Cardiac fibroblast (primary cell): ENCODE data around the gene MPHOSPH10.
"Not testable (repeated sequence)": the region's sequence is repeated elsewhere in the genome, so short reads cannot be mapped to it uniquely, and the experiment has no call there.

Experiments used
- DNase-seq, 2 donors: peaks; one replicate each; pipeline versions ENCODE4 v3.0.0 to v3.0.0-alpha.2; 2010; ENCODE audit warnings: low read depth in 2 of 2
- H3K4me3 ChIP-seq, 2 donors: replicated peaks in 1 of 2; 1 replicate in 1 of 2; 2 replicates in 1 of 2; pipeline ENCODE4 v1.5.1; 2011; ENCODE audit warnings: low read depth in 2 of 2, low read length in 2 of 2, mild to moderate bottlenecking in 2 of 2, moderate library complexity in 1 of 2
- TF ChIP-seq, protein P1 (sequence below): IDR thresholded peaks from one replicate; pipeline ENCODE4 v1.5.1; 2011; ENCODE audit warnings: low read depth, mild to moderate bottlenecking, low read length, inconsistent platforms

MPHOSPH10 gene, protein sequence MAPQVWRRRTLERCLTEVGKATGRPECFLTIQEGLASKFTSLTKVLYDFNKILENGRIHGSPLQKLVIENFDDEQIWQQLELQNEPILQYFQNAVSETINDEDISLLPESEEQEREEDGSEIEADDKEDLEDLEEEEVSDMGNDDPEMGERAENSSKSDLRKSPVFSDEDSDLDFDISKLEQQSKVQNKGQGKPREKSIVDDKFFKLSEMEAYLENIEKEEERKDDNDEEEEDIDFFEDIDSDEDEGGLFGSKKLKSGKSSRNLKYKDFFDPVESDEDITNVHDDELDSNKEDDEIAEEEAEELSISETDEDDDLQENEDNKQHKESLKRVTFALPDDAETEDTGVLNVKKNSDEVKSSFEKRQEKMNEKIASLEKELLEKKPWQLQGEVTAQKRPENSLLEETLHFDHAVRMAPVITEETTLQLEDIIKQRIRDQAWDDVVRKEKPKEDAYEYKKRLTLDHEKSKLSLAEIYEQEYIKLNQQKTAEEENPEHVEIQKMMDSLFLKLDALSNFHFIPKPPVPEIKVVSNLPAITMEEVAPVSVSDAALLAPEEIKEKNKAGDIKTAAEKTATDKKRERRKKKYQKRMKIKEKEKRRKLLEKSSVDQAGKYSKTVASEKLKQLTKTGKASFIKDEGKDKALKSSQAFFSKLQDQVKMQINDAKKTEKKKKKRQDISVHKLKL

DNA sequence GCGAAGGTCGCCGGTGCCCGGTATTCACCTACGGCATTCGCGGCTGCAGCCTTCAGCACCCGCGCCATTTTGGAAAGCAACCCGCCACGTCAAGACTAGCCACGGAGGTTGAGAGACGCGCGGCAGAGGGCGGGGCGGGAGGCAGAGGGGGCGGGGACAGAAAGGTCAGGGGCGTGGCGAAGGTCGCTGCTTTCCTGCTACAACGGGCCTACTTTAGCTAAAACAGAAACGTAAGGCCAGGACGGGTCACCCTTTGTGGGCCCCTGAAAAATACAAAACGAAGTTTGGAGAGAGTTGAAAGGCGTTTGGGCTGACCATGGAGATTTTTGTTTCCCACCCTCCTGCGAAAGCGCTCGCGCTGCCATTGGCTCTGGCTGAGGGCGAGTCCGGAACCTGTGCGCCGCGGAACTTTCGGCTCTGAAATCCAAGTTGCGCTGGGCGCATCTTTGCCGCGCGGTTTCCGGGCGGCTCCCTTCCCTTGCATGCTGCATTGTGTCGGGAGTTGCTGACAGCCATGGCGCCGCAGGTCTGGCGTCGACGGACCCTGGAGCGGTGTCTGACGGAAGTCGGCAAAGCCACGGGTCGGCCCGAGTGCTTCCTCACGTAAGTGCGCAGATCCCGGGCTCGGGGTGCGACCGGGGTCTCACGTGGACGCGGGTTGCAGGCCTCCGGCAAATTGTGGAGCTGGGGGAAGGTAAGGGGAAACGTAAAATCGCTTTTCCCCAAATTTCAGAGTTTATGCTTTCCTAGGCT, at the start of gene MPHOSPH10, which contains the start of gene MCEE:
Gene MPHOSPH10 (plus strand): TSS at position 483 of the 753 bp plus-strand sequence. CDS start 32 bp downstream, at position 515.
Gene MCEE (minus strand): TSS at position 78 of the 753 bp plus-strand sequence. CDS start 10 bp downstream, at position 68.
- peak within 1 kb of the TSS; percentile 93 to 99 for H3K4me3 ChIP-seq
- DNase-seq, result peak; percentile 94
- TF ChIP-seq, protein P1, sequence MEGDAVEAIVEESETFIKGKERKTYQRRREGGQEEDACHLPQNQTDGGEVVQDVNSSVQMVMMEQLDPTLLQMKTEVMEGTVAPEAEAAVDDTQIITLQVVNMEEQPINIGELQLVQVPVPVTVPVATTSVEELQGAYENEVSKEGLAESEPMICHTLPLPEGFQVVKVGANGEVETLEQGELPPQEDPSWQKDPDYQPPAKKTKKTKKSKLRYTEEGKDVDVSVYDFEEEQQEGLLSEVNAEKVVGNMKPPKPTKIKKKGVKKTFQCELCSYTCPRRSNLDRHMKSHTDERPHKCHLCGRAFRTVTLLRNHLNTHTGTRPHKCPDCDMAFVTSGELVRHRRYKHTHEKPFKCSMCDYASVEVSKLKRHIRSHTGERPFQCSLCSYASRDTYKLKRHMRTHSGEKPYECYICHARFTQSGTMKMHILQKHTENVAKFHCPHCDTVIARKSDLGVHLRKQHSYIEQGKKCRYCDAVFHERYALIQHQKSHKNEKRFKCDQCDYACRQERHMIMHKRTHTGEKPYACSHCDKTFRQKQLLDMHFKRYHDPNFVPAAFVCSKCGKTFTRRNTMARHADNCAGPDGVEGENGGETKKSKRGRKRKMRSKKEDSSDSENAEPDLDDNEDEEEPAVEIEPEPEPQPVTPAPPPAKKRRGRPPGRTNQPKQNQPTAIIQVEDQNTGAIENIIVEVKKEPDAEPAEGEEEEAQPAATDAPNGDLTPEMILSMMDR, result no peak

DNA sequence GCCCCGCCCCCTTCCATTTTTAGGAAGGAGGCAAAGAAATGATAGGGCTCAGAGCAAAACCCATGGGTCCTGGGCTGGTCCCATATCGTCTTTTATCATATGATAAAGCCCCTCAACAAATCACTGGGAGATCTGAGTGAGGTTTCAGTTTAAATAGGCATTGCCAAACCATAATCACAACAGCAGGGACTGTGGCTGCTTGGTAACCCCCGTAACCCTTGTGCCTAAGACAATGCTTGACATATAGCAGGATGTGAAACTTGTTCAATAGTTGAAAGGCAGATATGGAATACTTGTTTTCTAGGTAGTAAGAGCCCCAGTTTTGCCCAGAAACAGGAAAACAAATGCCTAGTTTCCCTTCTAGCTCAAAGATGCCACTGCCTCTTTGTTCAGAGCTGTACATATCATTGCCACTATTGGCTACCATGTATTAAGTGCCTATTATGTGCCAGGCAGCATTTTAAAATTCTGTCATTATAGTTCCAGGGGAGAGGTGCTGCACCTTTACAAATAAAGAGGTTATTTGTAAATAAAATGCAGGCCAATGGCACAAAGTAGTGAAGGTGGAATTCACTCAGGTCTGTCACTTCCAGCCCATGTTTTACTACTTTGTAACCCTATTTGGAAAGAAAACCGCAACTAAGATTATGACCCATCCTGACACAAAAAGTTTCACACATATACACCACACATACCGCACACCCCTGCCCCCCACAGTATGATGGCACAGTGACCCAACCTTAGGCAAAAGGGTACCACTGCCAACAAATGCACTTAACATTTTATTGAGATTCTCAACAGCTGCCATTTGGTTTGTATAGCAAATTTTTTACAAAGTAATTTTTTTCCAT, 47.8 kb upstream of the MPHOSPH10 start:
- TF ChIP-seq, protein P1, result no peak
- DNase-seq, result no peak
- no peak overlapping the region for H3K4me3 ChIP-seq

DNA sequence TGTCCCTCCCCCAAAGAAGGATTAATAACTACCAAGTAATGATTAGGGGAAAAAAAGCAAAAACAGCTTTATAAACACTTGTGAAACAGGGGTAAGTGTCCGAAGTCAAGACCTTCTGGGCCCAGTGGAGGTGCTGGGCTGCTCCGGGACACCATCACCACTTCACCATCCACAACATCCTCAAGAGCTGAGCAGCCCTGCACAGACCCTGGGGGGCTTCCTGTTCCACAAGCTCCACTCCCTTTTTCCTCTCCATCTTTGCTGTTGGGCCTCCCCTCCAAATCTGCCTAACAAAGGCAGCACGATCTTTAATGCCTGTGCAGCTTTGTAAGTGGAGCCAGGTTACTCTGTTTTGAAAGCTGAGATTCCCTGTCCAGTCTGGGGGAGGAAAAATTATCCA, 47.1 kb upstream of the MPHOSPH10 start:
- H3K4me3 ChIP-seq, DNase-seq: not testable (repeated sequence)

DNA sequence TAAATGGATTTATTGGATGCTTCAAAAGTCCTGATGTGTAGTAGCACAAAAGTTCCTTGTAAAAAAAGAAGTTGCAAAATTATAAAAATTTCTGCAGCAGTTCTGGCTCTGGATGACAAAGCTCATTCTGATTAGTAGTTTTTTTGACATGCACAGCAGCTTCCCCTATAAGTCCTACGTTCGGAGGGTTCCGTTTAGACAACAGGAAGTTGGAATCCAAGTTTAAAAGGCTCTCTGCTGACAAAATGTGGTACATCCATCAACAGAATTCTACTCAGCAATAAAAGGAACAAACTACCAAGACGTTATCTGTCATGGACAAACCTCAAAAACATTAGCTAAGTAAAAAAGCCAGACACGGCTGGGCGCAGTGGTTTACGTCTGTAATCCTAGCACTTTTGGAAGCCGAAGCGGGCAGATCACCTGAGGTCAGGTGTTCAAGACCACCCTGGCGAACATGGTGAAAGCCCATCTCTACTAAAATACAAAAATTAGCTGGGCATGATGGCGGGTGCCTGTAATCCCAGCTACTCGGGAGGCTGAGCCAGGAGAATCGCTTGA, 46.6 kb upstream of the MPHOSPH10 start:
- not testable (repeated sequence) for DNase-seq, H3K4me3 ChIP-seq

DNA sequence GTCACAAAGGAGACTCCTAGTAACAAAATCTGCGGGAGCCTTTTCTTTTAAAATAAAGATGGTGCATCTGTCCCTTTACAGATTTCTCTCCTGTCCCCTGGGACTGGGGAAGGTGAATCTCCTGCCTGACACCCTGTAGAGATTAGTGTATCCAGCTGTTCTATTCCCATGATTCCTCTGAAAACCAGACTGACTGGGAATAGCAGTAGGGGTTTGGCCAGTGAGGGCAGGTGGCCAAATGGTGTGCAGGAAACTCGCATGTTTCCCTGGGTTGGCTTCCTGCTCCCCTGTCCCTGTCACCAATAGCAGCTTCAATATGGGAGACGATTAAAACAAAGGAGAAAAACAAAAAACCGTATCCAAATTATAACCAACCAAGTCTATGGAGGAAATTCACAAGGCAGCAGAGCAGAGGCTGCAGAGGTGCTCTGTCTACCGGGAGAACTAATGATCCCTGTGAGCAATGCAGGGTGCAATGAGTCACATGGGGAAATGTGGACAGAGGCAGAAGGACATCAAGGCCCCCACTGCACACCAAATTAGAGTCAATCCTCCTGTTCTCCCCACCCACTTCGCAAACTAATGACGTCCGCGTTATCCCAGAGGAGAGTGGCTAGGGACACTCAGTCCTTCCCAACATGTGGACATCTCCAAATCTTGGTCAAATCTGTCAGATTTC, 45.0 kb upstream of the MPHOSPH10 start:
- DNase-seq, H3K4me3 ChIP-seq: not testable (repeated sequence)

DNA sequence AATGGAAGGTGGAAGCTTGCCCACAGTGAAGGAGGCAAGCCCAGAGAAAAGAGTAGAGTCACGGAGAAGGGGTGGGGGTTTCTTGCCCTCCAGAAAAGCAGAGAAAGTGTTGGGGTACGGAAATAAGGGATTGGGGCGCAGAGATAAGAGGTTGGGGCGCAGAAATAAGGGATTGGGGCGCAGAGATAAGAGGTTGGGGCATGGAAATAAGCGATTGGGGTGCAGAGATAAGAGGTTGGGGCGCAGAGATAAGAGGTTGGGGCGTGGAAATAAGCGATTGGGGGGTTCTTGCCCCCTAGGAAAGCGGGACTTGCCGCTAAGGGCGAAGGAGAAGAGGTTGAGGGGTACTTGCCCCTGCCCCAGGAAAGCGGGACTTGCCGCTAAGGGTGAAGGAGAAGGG, 41.0 kb upstream of the MPHOSPH10 start:
- DNase-seq, H3K4me3 ChIP-seq: not testable (repeated sequence)

DNA sequence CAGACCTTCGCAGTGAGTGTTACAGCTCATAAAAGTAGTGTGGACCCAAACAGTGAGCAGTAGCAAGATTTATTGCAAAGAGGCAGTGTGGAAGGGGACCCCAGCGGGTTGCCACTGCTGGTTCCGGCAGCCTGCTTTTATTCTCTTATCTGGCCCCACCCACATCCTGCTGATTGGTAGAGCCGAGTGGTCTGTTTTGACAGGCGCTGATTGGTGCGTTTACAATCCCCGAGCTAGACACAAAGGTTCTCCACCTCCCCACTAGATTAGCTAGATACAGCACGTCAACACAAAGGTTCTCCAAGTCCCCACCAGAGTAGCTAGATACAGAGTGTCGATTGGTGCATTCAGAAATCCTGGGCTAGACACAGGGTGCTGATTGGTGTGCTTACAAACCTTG, 38.6 kb upstream of the MPHOSPH10 start:
- not testable (repeated sequence) for DNase-seq, H3K4me3 ChIP-seq

DNA sequence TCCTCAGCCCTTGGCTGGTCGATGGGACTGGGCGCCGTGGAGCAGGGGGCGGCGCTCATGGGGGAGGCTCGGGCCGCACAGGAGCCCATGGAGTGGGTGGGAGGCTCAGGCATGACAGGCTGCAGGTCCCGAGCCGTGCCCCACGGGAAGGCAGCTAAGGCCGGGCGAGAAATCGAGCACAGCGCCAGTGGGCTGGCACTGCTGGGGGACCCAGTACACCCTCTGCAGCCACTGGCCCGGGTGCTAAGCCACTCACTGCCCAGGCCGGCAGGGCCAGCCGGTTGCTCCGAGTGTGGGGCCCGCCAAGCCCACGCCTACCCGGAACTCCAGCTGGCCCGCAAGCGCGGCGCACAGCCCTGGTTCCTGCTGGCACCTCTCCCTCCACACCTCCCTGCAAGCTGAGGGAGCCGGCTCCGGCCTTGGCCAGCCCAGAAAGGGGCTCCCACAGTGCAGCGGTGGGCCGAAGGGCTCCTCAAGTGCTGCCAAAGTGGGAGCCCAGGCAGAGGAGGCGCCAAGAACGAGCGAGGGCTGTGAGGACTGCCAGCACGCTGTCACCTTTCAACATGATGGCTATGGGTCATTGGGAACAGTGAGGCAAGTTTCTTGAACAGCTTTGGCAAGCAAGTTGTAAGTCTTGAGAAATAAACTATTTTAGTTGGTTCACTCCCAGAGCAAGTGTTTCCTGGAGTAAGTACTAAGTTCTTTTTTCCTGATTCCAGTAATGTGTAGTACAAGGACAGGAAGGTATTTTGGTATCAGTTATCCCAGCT, 37.8 kb upstream of the MPHOSPH10 start:
- not testable (repeated sequence) for DNase-seq, H3K4me3 ChIP-seq
